Upper lobe of left lung (tissue), 4 donors: ENCODE data around the gene ANAPC16.

Source experiments
- EP300 ChIP-seq, 4 donors: sonication (generic); formaldehyde crosslinking; IDR thresholded peaks; one replicate each; pipeline ENCODE4 v1.5.1; 2017; ENCODE audit warnings: antibody characterized with exemption in 4 of 4, control low read depth in 2 of 4
- TF ChIP-seq, protein P1 (sequence below), 6 experiments: fragments of 450-650 bp in 4 of 6; fragments of 200-600 bp in 2 of 6; sonication (generic) in 2 of 6; IDR thresholded peaks; one replicate each; pipeline ENCODE4 v1.5.1; 2016 to 2019; ENCODE audit warnings: antibody characterized with exemption in 6 of 6

DNA sequence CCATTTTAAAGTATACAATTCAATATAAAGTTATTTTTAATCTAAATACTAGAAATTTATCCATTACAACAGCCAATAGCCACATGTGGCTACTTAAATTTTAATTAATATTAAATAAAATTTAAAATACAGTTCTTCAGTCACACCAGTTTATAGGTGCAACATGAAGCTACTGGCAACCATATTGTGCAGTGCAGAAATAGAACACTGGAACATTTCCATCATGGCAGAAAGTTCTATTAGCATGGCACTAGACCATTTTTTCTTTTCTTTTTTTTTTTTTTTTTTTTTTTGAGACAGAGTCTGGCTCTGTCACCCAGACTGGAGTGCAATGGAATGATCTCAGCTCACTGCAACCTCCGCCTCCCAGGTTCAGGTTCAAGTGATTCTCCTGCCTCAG, 5.5 kb downstream of the ANAPC16 start:
- TF ChIP-seq, protein P1, sequence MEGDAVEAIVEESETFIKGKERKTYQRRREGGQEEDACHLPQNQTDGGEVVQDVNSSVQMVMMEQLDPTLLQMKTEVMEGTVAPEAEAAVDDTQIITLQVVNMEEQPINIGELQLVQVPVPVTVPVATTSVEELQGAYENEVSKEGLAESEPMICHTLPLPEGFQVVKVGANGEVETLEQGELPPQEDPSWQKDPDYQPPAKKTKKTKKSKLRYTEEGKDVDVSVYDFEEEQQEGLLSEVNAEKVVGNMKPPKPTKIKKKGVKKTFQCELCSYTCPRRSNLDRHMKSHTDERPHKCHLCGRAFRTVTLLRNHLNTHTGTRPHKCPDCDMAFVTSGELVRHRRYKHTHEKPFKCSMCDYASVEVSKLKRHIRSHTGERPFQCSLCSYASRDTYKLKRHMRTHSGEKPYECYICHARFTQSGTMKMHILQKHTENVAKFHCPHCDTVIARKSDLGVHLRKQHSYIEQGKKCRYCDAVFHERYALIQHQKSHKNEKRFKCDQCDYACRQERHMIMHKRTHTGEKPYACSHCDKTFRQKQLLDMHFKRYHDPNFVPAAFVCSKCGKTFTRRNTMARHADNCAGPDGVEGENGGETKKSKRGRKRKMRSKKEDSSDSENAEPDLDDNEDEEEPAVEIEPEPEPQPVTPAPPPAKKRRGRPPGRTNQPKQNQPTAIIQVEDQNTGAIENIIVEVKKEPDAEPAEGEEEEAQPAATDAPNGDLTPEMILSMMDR (IDR thresholded peaks at IDR 0.05): no peak
- TF ChIP-seq EP300 (IDR thresholded peaks at IDR 0.05): no peak
